MCF 10A (cell line): ENCODE data around the gene PTGR3. TPM values are rescaled to one million over a fixed set of nuclear protein-coding genes. Genes with fewer than 3 reads are reported as not detected.

Source experiments
- BruUV-seq: library from RNA; stranded (reverse); fragments of 400-500 nt; replicated peaks from 2 replicates; lab custom pipeline; 2021; lab: Mats Ljungman, UMichigan
- CTCF ChIA-PET: fragments of 300-600 bp; sonication (Branson Sonifier 250); formaldehyde crosslinking; extraction: SDS; loops from one replicate; lab custom pipeline; 2021; ENCODE audit warnings: antibody characterized with exemption, inconsistent platforms; lab: Yijun Ruan, JAX
- POLR2A ChIA-PET: fragments of 300-600, 350-650 bp; sonication (Branson Sonifier 250); formaldehyde crosslinking; extraction: SDS; loops from one replicate; lab custom pipeline; 2020; ENCODE audit warnings: antibody characterized with exemption, inconsistent platforms; lab: Yijun Ruan, JAX
- DNase-seq: peaks from one replicate; pipeline ENCODE4 v3.0.0-alpha.2; 2018; ENCODE audit not compliant: unreplicated experiment
- H3K27ac Mint-ChIP-seq: one replicate; pipeline ENCODE4 v1.8.0; 2022; ENCODE audit warnings: mild to moderate bottlenecking, low read depth, mixed read lengths; ENCODE audit not compliant: unreplicated experiment
- H3K27me3 Mint-ChIP-seq: one replicate; pipeline ENCODE4 v1.8.0; 2022; ENCODE audit warnings: mixed read lengths; ENCODE audit not compliant: insufficient read depth, unreplicated experiment
- H3K36me3 Mint-ChIP-seq: one replicate; pipeline ENCODE4 v1.8.0; 2022; ENCODE audit warnings: mild to moderate bottlenecking, moderate library complexity, mixed read lengths; ENCODE audit not compliant: insufficient read depth, unreplicated experiment
- H3K4me1 Mint-ChIP-seq: one replicate; pipeline ENCODE4 v1.8.0; 2022; ENCODE audit warnings: mixed read lengths; ENCODE audit not compliant: insufficient read depth, unreplicated experiment
- H3K4me3 Mint-ChIP-seq: one replicate; pipeline ENCODE4 v1.8.0; 2022; ENCODE audit warnings: mild to moderate bottlenecking, moderate library complexity, mixed read lengths; ENCODE audit not compliant: unreplicated experiment
- H3K9me3 Mint-ChIP-seq: one replicate; pipeline ENCODE4 v1.8.0; 2022; ENCODE audit warnings: mixed read lengths; ENCODE audit not compliant: unreplicated experiment
- intact Hi-C: fragments of 100-400 bp; cut with micrococcal nuclease; formaldehyde crosslinking; loops from 2 replicates; pipeline ENCODE4 v1.14.1; 2022
- total RNA-seq: library from RNA; stranded (reverse); gene quantifications from 2 replicates; pipeline ENCODE4 v1.2.3, GENCODE V29; 2022
- TF ChIP-seq, protein P1 (sequence below): fragments of 200-600 bp; IDR thresholded peaks from one replicate; pipeline ENCODE4 v1.8.0; 2022; ENCODE audit warnings: antibody characterized with exemption, mild to moderate bottlenecking; ENCODE audit not compliant: unreplicated experiment

PTGR3 gene
- total RNA-seq, 1 experiment from 2014 or later, result 20.6 TPM

DNA sequence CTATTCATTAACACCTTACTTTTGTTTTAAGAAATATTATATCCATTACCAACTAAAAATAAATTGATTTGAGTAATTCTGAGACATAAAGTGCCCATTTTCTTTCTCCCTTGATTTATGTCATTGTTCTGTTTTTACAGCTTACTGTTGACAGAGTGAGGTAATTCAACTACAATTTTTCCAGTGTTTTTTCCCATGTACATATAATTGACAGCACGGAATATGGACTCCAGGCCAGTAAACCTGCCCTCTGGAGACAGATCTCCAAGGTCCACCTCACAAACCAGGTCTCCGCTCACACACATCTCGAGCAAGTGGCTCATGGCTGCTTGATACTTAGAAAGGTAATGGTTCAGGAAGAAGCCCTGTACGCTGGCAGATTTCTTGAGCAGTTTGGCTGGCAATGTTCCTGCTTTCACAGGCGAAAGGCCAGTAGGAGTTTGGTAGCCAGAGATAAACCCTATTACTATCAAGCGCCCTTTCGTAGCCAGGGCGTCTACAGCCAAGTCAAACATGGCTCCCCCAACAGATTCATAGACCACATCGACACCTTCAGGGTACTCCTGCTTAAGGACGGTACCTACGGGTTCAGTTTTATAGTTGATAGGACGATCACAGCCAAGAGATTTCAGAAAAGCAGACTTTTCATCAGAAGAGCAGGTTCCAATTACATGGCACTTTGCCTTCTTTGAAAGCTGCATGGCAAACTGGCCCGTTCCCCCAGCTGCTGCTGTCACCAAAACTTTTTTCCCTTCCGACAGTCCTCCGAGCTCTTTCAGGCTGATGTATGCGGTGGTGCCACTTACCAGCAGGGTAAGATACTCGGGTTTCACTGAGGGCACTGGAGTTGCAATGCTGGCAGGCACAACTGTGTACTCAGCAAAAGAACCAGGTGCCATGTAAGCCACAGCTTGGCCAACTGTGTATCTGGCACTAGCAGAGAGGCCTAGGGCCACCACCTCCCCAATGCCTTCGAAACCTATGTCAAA is 7.4 kb downstream of the PTGR3 start:
- intact Hi-C loops, result no loop called here
- ChIA-PET POLR2A (interaction anchor here (0.7 kb wide), 1 partner anchor 73 kb away, joined by 4 read pairs; no protein-coding TSS in a partner anchor), CTCF (interaction anchor here (0.6 kb wide), 1 partner anchor 274 kb away, joined by 4 read pairs; no protein-coding TSS in a partner anchor)
- Mint-ChIP-seq H3K36me3 (peaks cover 27% of the 10 kb centered on the region), H3K27me3 (no peaks in the 10 kb centered on the region), H3K27ac (no peak overlapping the region), H3K4me1 (peaks cover 14% of the 10 kb centered on the region), H3K4me3 (no peak overlapping the region), H3K9me3 (no peaks in the 10 kb centered on the region)
- BruUV-seq, result TSS peak; percentile 3
- no peak for DNase-seq
- TF ChIP-seq, protein P1, sequence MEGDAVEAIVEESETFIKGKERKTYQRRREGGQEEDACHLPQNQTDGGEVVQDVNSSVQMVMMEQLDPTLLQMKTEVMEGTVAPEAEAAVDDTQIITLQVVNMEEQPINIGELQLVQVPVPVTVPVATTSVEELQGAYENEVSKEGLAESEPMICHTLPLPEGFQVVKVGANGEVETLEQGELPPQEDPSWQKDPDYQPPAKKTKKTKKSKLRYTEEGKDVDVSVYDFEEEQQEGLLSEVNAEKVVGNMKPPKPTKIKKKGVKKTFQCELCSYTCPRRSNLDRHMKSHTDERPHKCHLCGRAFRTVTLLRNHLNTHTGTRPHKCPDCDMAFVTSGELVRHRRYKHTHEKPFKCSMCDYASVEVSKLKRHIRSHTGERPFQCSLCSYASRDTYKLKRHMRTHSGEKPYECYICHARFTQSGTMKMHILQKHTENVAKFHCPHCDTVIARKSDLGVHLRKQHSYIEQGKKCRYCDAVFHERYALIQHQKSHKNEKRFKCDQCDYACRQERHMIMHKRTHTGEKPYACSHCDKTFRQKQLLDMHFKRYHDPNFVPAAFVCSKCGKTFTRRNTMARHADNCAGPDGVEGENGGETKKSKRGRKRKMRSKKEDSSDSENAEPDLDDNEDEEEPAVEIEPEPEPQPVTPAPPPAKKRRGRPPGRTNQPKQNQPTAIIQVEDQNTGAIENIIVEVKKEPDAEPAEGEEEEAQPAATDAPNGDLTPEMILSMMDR, result no peak

DNA sequence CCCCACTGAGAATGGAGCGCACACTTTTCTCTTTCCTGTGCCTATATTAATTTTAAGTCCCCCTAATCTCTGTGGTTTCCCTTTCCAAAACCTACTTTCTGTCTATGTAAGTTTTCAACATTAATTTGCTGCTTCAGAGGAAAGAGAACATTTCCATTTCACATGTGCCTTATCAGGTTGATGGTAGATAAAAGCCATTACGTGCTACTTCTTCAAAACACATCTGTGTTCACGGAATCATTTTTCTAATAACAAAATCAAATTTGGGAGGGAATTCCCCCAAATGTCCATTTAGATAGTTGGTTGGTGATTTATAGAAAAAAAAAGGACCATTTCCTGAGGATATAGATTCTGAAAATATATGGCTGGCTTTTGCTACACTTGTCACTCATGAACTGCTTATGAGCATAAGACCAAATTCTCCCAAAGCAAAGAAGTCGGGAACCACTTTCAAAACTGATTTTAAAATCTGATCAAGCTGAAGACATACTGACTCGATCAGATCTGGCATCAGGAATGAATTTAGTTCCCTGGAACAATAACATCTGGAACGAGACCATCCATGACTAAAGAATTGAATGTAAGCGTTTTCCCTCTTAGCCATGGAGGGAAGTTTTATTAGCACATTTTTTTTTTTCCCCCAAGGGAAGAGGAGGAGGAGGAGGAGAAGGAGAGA is 8.2 kb downstream of the PTGR3 start:
- DNase-seq, result no peak
- TF ChIP-seq, protein P1, result no peak
- Mint-ChIP-seq H3K4me3 (no peak overlapping the region), H3K36me3 (peaks cover 19% of the 10 kb centered on the region), H3K27ac (no peak overlapping the region), H3K9me3 (no peaks in the 10 kb centered on the region), H3K4me1 (peaks cover 5% of the 10 kb centered on the region), H3K27me3 (no peaks in the 10 kb centered on the region)
- POLR2A ChIA-PET, result interaction anchor here (0.7 kb wide), 1 partner anchor 74 kb away, joined by 4 read pairs; no protein-coding TSS in a partner anchor
- CTCF ChIA-PET, result no interaction called here
- BruUV-seq, result no TSS peak
- intact Hi-C loops, result no loop called here

- BruUV-seq, result no TSS peak
- Mint-ChIP-seq H3K4me1 (no peaks in the 10 kb centered on the region), H3K36me3 (peaks cover 19% of the 10 kb centered on the region), H3K27ac (no peak overlapping the region), H3K27me3 (no peaks in the 10 kb centered on the region), H3K9me3 (no peaks in the 10 kb centered on the region), H3K4me3 (no peak overlapping the region)
- TF ChIP-seq, protein P1, result no peak
- POLR2A ChIA-PET, result interaction anchor here (0.7 kb wide), 1 partner anchor 10 kb away, joined by 3 read pairs; the partner anchor contains the start of gene TSHZ1
- intact Hi-C loops, result no loop called here
- CTCF ChIA-PET, result interaction anchor here (0.5 kb wide), 1 partner anchor 256 kb away, joined by 3 read pairs; no protein-coding TSS in a partner anchor
- no peak for DNase-seq
These were observed 8.9 kb downstream of the PTGR3 start for GRCh38 chr18:75200071-75200470.

- CTCF ChIA-PET, result no interaction called here
- TF ChIP-seq, protein P1, result no peak
- intact Hi-C loops, result no loop called here
- Mint-ChIP-seq H3K4me1 (no peaks in the 10 kb centered on the region), H3K4me3 (no peak overlapping the region), H3K27me3 (no peaks in the 10 kb centered on the region), H3K36me3 (peaks cover 19% of the 10 kb centered on the region), H3K27ac (no peak overlapping the region), H3K9me3 (no peaks in the 10 kb centered on the region)
- POLR2A ChIA-PET, result interaction anchor here (0.8 kb wide), 1 partner anchor 10 kb away, joined by 3 read pairs; no protein-coding TSS in a partner anchor
- no TSS peak for BruUV-seq
- no peak for DNase-seq
These were observed 9.6 kb downstream of the PTGR3 start for GRCh38 chr18:75199327-75199726.
